BLaER1 treated with 17β-estradiol and CSF1 and Interleukin-3, amounts not matched to agents 10 nM and 100 nM (cell line): Measurements from ENCODE around the gene IGSF23.
"Not testable (repeated sequence)": the region's sequence is repeated elsewhere in the genome, so short reads cannot be mapped to it uniquely, and the experiment has no call there.

Source experiments
- H3K27ac ChIP-seq, 11 experiments: shearing (Covaris generic); formaldehyde crosslinking; 2 replicates each; pipeline ENCODE4 v1.8.1; 2022
- H3K27me3 ChIP-seq, 11 experiments: shearing (Covaris generic); formaldehyde crosslinking; 2 replicates each; pipeline ENCODE4 v1.8.1; 2022
- H3K36me3 ChIP-seq, 11 experiments: shearing (Covaris generic); formaldehyde crosslinking; 2 replicates each; pipeline ENCODE4 v1.8.1; 2022
- H3K4me1 ChIP-seq, 10 experiments: shearing (Covaris generic); formaldehyde crosslinking; 2 replicates each; pipeline ENCODE4 v1.8.1; 2022
- H3K4me2 ChIP-seq, 11 experiments: shearing (Covaris generic); formaldehyde crosslinking; 2 replicates each; pipeline ENCODE4 v1.8.1; 2022
- H3K4me3 ChIP-seq, 10 experiments: shearing (Covaris generic); formaldehyde crosslinking; 2 replicates each; pipeline ENCODE4 v1.8.1; 2022
- H3K9ac ChIP-seq, 11 experiments: shearing (Covaris generic); formaldehyde crosslinking; 2 replicates each; pipeline ENCODE4 v1.8.1; 2022
- H3K9me3 ChIP-seq, 11 experiments: shearing (Covaris generic); formaldehyde crosslinking; replicated peaks in 1 of 11; 2 replicates each; pipeline ENCODE4 v1.8.1; 2022
- H4K20me1 ChIP-seq, 11 experiments: shearing (Covaris generic); formaldehyde crosslinking; 2 replicates each; pipeline ENCODE4 v1.8.1; 2022
- Cebpa-rat ChIP-seq, 11 experiments: shearing (Covaris generic); IDR thresholded peaks; 2 replicates each; pipeline ENCODE4 v1.8.1; 2022

The IGSF23 gene

GRCh38 chr19:44681992-44682790 lies 68.8 kb downstream of the IGSF23 start:
- Histone ChIP-seq H4K20me1 (no peaks in the 10 kb centered on the region), H3K9ac (no peak overlapping the region), H3K4me1 (peaks cover 20 to 63% (median 49%) of the 10 kb centered on the region in 10 experiments), H3K27me3 (no peaks in the 10 kb centered on the region), H3K27ac (no peak overlapping the region), H3K4me2 (peak overlapping the region in 4 of 11 experiments; percentile 24 to 93 (median 82); a peak in 9 of 22 replicates), H3K9me3 (no peaks in the 10 kb centered on the region), H3K36me3 (no peaks in the 10 kb centered on the region), H3K4me3 (no peak overlapping the region)
- TF ChIP-seq Cebpa-rat (IDR thresholded peaks at IDR 0.05), result peak in 2 of 11 experiments; percentile 8 to 27; a peak in 1 of 22 replicates

DNA sequence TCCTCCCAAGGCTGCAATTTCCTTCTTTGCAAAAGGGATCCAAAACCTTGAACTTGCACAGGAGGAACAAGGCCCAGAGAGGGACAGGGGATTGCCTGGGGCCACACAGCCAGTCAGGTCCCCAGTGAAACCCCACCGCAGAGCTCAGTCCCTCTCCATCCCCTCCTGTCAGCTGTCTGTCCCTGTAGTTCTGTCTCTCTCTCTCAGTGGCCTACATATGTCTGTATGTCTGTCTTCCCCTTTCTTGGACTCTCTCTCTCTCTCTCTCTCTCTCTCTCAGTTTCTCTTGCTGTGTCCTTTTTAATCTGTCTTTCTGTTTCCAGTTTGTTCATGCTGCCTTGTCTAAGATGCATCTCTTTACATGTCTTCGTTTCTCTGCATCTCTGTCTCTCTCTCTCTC lies 69.4 kb downstream of the IGSF23 start:
- no peak for TF ChIP-seq Cebpa-rat (IDR thresholded peaks at IDR 0.05)
- H3K4me3 ChIP-seq, result no peak overlapping the region
- H3K27me3 ChIP-seq, result no peaks in the 10 kb centered on the region
- H4K20me1 ChIP-seq, result no peaks in the 10 kb centered on the region
- no peaks in the 10 kb centered on the region for H3K36me3 ChIP-seq
- H3K4me2 ChIP-seq, result peak overlapping the region in 5 of 11 experiments; percentile 36 to 93 (median 77); a peak in 9 of 22 replicates
- peak overlapping the region in 1 of 11 experiments; percentile 85; a peak in 1 of 22 replicates for H3K27ac ChIP-seq
- H3K9me3 ChIP-seq, result no peaks in the 10 kb centered on the region
- H3K4me1 ChIP-seq, result peaks cover 16 to 63% (median 49%) of the 10 kb centered on the region in 10 experiments
- H3K9ac ChIP-seq, result no peak overlapping the region; a peak in 1 of 22 replicates

- peaks cover 16 to 68% (median 53%) of the 10 kb centered on the region in 10 experiments for H3K4me1 ChIP-seq
- no peaks in the 10 kb centered on the region for H3K27me3 ChIP-seq
- peak overlapping the region in 5 of 11 experiments; percentile 36 to 93 (median 77); a peak in 10 of 22 replicates for H3K4me2 ChIP-seq
- H3K27ac ChIP-seq, result peak overlapping the region in 7 of 11 experiments; percentile 4 to 85 (median 25); a peak in 11 of 22 replicates
- no peaks in the 10 kb centered on the region for H3K36me3 ChIP-seq
- H3K4me3 ChIP-seq, result no peak overlapping the region
- no peak for TF ChIP-seq Cebpa-rat (IDR thresholded peaks at IDR 0.05)
- H3K9me3 ChIP-seq, result no peaks in the 10 kb centered on the region
- peak overlapping the region in 1 of 11 experiments; percentile 37; a peak in 2 of 22 replicates for H3K9ac ChIP-seq
- H4K20me1 ChIP-seq, result no peaks in the 10 kb centered on the region
These were observed 70.3 kb downstream of the IGSF23 start for GRCh38 chr19:44683434-44684210.

DNA sequence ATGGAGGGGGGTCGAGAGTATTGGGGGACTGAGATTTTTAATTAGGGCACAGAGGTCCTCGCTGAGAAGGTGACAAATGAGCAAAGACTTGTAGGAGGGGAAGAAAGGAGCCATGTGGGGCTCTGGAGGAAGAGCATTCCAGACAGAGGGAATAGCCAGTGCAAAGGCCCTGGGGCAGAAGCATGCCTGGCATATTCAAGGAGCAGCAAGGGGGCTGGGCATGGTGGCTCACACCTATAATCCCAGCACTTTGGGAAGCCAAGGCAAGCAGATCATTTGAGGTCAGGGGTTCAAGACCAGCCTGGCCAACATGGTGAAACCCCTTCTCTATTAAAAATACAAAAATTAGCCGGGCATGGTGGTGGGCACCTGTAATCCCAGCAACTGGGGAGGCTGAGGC lies 71.0 kb downstream of the IGSF23 start:
- H4K20me1 ChIP-seq, H3K27me3 ChIP-seq, H3K4me3 ChIP-seq, H3K9me3 ChIP-seq, H3K36me3 ChIP-seq: not testable (repeated sequence)
- peaks cover 16 to 75% (median 57%) of the 10 kb centered on the region in 10 experiments for H3K4me1 ChIP-seq
- H3K9ac ChIP-seq, result peak overlapping the region in 1 of 11 experiments; percentile 65; a peak in 2 of 22 replicates
- peak overlapping the region in 9 of 11 experiments; percentile 55 to 93 (median 78); a peak in 17 of 22 replicates for H3K4me2 ChIP-seq
- peak overlapping the region in 6 of 11 experiments; percentile 17 to 85 (median 70); a peak in 10 of 22 replicates for H3K27ac ChIP-seq

DNA sequence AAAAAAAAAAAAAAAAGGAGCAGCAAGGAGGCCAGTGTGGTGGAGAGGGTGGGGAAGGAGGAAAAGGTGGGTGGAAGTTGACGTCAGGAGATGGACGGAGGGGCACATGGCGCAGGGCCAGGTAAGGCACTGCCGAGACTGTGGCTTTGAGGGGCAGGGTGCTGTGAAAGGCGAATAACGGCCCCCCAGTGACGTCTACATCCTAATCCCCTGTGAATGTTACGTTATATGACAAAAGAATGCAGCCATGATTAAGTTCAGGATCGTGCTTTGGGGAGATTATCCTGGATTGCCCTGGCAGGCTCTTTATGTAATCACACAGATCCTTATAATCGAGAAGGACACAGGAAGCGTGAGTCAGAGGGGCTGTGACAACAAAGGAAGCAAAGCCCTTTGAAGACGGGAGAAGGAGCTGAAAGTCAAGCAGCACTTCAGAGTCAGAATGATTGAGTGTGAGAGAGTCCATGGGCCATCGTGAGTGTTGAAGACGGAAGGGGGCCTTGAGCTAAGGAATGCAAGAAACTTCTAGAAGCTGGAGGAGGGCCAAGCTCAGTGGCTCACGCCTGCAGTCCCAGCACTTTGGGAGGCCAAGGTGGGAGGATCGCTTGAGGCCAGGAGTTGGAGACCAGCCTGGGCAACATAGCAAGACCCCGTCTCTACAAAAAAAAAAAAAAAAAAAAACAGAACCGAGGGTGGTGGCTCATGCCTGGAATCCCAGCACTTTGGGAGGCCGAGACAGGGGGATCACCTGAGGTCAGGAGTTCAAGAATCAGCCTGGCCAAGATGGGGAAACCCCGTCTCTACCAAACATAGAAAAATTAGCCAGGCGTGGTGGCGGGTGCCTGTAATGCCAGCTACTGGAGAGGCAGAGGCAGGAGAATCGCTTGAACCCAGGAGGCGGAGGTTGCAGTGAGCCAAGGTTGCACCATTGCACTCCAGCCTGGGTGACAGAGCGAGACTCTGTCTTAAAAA lies 71.8 kb downstream of the IGSF23 start:
- H3K27me3 ChIP-seq, result no peaks in the 10 kb centered on the region
- no peak for TF ChIP-seq Cebpa-rat (IDR thresholded peaks at IDR 0.05)
- H3K4me3 ChIP-seq, result peak overlapping the region in 5 of 10 experiments; percentile 2 to 33 (median 14); a peak in 5 of 20 replicates
- peak overlapping the region in 9 of 11 experiments; percentile 8 to 85 (median 64); a peak in 18 of 22 replicates for H3K27ac ChIP-seq
- no peaks in the 10 kb centered on the region for H4K20me1 ChIP-seq
- H3K4me2 ChIP-seq, result peak overlapping the region; percentile 40 to 93 (median 77)
- H3K4me1 ChIP-seq, result peaks cover 16 to 83% (median 64%) of the 10 kb centered on the region in 10 experiments
- H3K9ac ChIP-seq, result peak overlapping the region in 6 of 11 experiments; percentile 32 to 69 (median 48); a peak in 13 of 22 replicates
- H3K9me3 ChIP-seq, result no peaks in the 10 kb centered on the region
- H3K36me3 ChIP-seq, result no peaks in the 10 kb centered on the region

DNA sequence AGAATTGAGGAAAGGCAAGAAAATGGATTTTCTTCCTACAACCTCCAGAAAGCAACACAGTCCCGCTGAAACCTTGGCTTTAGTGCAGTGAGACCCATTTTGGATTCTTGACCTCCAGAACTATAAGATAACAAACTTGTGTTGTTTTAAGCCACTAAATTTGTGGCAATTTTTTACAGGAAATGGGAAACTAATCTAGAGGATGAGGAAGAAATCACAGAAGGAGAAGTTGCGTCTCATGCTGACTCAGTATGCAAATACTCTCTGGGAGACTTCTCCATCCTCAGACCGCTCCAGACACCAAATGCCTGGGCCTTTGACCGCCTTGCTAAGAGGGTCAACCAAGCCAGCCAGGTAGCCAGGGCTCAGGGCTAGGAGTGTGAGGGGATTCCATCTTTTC lies 72.5 kb downstream of the IGSF23 start:
- Histone ChIP-seq H3K4me2 (peak overlapping the region; percentile 40 to 93 (median 77)), H3K9ac (peak overlapping the region in 7 of 11 experiments; percentile 9 to 69 (median 42); a peak in 11 of 22 replicates), H3K4me3 (peak overlapping the region in 5 of 10 experiments; percentile 1 to 37 (median 2); a peak in 4 of 20 replicates), H3K4me1 (peaks cover 17 to 90% (median 67%) of the 10 kb centered on the region in 10 experiments), H3K27me3 (no peaks in the 10 kb centered on the region), H4K20me1 (no peaks in the 10 kb centered on the region), H3K36me3 (no peaks in the 10 kb centered on the region), H3K9me3 (no peaks in the 10 kb centered on the region), H3K27ac (peak overlapping the region in 9 of 11 experiments; percentile 8 to 85 (median 64); a peak in 18 of 22 replicates)
- TF ChIP-seq Cebpa-rat (IDR thresholded peaks at IDR 0.05), result no peak
